IMR-90 (cell line): ENCODE data around the gene PLD6.

ENCODE experiments used
- BHLHE40 ChIP-seq: fragments of 150-350 bp; IDR thresholded peaks from 2 replicates; pipeline ENCODE4 v1.6.1; 2016; ENCODE audit warnings: mild to moderate bottlenecking, low read depth, low read length
- CEBPB ChIP-seq: IDR thresholded peaks from 2 replicates; pipeline ENCODE4 v1.6.1; 2012; ENCODE audit warnings: low read depth, low read length, improper control_type of control experiment
- CHD1 ChIP-seq: IDR thresholded peaks from 2 replicates; pipeline ENCODE4 v1.6.1; 2012; ENCODE audit warnings: low read depth, low read length, improper control_type of control experiment
- CTCF ChIP-seq: conservative IDR thresholded peaks from 2 replicates; pipeline ENCODE4 v1.5.1; 2012; ENCODE audit warnings: mild to moderate bottlenecking, low read depth, low read length, improper control_type of control experiment
- FOS ChIP-seq: fragments of 150-350 bp; IDR thresholded peaks from 2 replicates; pipeline ENCODE4 v1.6.1; 2016; ENCODE audit warnings: low read depth, low read length
- MAZ ChIP-seq: IDR thresholded peaks from 2 replicates; pipeline ENCODE4 v1.6.1; 2012; ENCODE audit warnings: low read depth, mild to moderate bottlenecking, low read length, improper control_type of control experiment, moderate library complexity, borderline replicate concordance
- MXI1 ChIP-seq: IDR thresholded peaks from 2 replicates; pipeline ENCODE4 v1.6.1; 2012; ENCODE audit warnings: low read depth, mild to moderate bottlenecking, low read length, moderate library complexity, borderline replicate concordance
- NFE2L2 ChIP-seq: fragments of 150-350 bp; IDR thresholded peaks from 2 replicates; pipeline ENCODE4 v1.6.1; 2016; ENCODE audit warnings: low read depth, mild to moderate bottlenecking, low read length
- POLR2A ChIP-seq: IDR thresholded peaks from 2 replicates; pipeline ENCODE4 v1.6.1; 2012; ENCODE audit warnings: mild to moderate bottlenecking, low read depth, low read length
- RAD21 ChIP-seq: IDR thresholded peaks from 2 replicates; pipeline ENCODE4 v1.6.1; 2012; ENCODE audit warnings: low read length, improper control_type of control experiment
- RCOR1 ChIP-seq: IDR thresholded peaks from 2 replicates; pipeline ENCODE4 v1.6.1; 2012; ENCODE audit warnings: mild to moderate bottlenecking, low read length, improper control_type of control experiment; ENCODE audit not compliant: insufficient replicate concordance
- SMC3 ChIP-seq: fragments of 150-350 bp; IDR thresholded peaks from 2 replicates; pipeline ENCODE4 v1.6.1; 2016; ENCODE audit warnings: low read depth, mild to moderate bottlenecking, antibody characterized with exemption, low read length, moderate library complexity
- USF2 ChIP-seq: fragments of 150-350 bp; IDR thresholded peaks from 2 replicates; pipeline ENCODE4 v1.6.1; 2017; ENCODE audit warnings: mild to moderate bottlenecking, antibody characterized with exemption, low read length, low read depth
- TF ChIP-seq, protein P1 (sequence below): fragments of 150-350 bp; IDR thresholded peaks from 2 replicates; pipeline ENCODE4 v1.6.1; 2016; ENCODE audit warnings: low read depth, mild to moderate bottlenecking, low read length, moderate library complexity, borderline replicate concordance

DNA sequence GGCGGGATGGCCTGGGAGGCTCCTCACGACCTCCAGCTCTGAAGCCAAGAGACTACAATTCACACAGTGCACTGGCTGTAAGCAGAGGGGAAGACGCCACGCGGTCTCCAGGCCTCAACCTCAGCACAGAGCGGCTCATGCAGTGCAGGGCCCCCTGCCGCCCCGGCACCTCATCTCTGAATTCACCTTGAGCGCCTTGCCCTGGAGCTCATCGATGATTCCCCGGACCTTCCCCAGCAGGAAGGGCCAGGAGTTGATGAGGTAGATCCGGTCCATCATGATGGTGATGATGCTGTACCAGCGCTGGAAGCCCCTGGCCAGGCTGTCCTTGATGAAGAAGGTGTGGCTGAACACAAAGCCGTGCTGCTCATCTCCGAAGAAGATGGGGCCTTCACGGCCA is 17.6 kb upstream of the PLD6 start:
- TF ChIP-seq CTCF (no peak), BHLHE40 (no peak), MXI1 (no peak), SMC3 (no peak), FOS (no peak), NFE2L2 (no peak), POLR2A (no peak), CEBPB (no peak), RAD21 (no peak), RCOR1 (no peak), MAZ (no peak), CHD1 (no peak), USF2 (no peak)
- TF ChIP-seq, protein P1, sequence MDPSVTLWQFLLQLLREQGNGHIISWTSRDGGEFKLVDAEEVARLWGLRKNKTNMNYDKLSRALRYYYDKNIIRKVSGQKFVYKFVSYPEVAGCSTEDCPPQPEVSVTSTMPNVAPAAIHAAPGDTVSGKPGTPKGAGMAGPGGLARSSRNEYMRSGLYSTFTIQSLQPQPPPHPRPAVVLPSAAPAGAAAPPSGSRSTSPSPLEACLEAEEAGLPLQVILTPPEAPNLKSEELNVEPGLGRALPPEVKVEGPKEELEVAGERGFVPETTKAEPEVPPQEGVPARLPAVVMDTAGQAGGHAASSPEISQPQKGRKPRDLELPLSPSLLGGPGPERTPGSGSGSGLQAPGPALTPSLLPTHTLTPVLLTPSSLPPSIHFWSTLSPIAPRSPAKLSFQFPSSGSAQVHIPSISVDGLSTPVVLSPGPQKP = no peak
